SK-N-SH (cell line): ENCODE measurements around the gene CRP.

Source experiments
- CTCF ChIP-seq: fragments of 200-600 bp; sonication (generic); IDR thresholded peaks from 2 replicates; pipeline ENCODE4 v1.6.1; 2017; ENCODE audit warnings: antibody characterized with exemption, mild to moderate bottlenecking, moderate library complexity
- EP300 ChIP-seq, 2 experiments: IDR thresholded peaks; 2 replicates each; pipeline versions ENCODE4 v1.4.0 to v1.6.1; 2012; ENCODE audit warnings: borderline replicate concordance in 1 of 2, low read depth in 1 of 2, low read length in 1 of 2
- FOXM1 ChIP-seq: IDR thresholded peaks from 2 replicates; pipeline ENCODE4 v1.4.0; 2012; ENCODE audit warnings: low read depth, mild to moderate bottlenecking
- GATA2 ChIP-seq: sonication (generic); formaldehyde crosslinking; IDR thresholded peaks from 2 replicates; pipeline ENCODE4 v1.5.0; 2020; ENCODE audit warnings: mild to moderate bottlenecking, missing genetic modification reagents
- NRF1 ChIP-seq: IDR thresholded peaks from 2 replicates; pipeline ENCODE4 v1.6.1; 2012; ENCODE audit warnings: low read depth, mild to moderate bottlenecking, low read length
- POLR2AphosphoS5 ChIP-seq: IDR thresholded peaks from 2 replicates; pipeline ENCODE4 v1.6.1; 2012; ENCODE audit warnings: low read depth, low read length
- RAD21 ChIP-seq: IDR thresholded peaks from 2 replicates; pipeline ENCODE4 v1.6.1; 2012; ENCODE audit warnings: mild to moderate bottlenecking, low read length
- RCOR1 ChIP-seq: fragments of 150-350 bp; IDR thresholded peaks from 2 replicates; pipeline ENCODE4 v1.6.1; 2017; ENCODE audit warnings: antibody characterized with exemption, low read length
- REST ChIP-seq: IDR thresholded peaks from 2 replicates; pipeline ENCODE4 v1.6.1; 2012; ENCODE audit warnings: mild to moderate bottlenecking, low read depth, low read length, moderate library complexity
- RFX5 ChIP-seq: IDR thresholded peaks from 2 replicates; pipeline ENCODE4 v1.6.1; 2012; ENCODE audit warnings: mild to moderate bottlenecking, improper control_type of control experiment, low read length
- RXRA ChIP-seq: IDR thresholded peaks from 2 replicates; pipeline ENCODE4 v1.4.0; 2012; ENCODE audit warnings: low read depth, mild to moderate bottlenecking, borderline replicate concordance
- SIN3A ChIP-seq: IDR thresholded peaks from 2 replicates; pipeline ENCODE4 v1.6.1; 2012; ENCODE audit warnings: low read depth, mild to moderate bottlenecking, low read length, moderate library complexity, borderline replicate concordance
- TAF1 ChIP-seq: IDR thresholded peaks from 2 replicates; pipeline ENCODE4 v1.6.1; 2012; ENCODE audit warnings: low read depth, mild to moderate bottlenecking, low read length, moderate library complexity, borderline replicate concordance
- ZBTB33 ChIP-seq: IDR thresholded peaks from 2 replicates; pipeline ENCODE4 v1.4.0; 2012; ENCODE audit warnings: low read depth, borderline replicate concordance

DNA sequence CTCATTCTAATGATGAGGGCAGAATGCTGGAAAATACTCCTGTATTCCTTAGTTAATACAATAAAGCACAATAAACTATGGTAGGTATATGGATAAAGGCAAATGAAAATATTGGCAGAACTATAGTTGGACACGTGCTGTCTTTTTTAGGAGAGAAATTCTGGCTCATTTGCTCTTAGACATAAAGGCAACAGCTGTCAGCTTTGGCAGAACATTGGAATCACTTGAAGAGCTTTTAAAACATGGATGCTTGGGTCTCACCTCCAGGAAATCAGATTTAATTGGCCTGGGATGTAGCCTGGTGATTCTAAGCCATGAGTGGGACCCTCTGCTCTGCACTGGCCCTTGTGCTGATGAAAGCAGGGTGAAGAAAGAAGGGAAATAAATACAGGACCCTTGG lies 9.9 kb downstream of the CRP start:
- TF ChIP-seq CTCF (no peak), SIN3A (no peak), REST (no peak), EP300 (IDR thresholded peaks at IDR 0.05; ENCODE audit: borderline replicate concordance in 1 of 2, low read depth in 1 of 2, low read length in 1 of 2) (no peak), RFX5 (no peak), GATA2 (CRISPR knock-in tag) (no peak), POLR2AphosphoS5 (no peak), RAD21 (no peak), FOXM1 (no peak), TAF1 (no peak), RXRA (no peak), RCOR1 (no peak), ZBTB33 (no peak), NRF1 (no peak)
